CD4-positive, alpha-beta T cell (primary cell): ENCODE results near the gene CDH6. TPM values are rescaled to one million over a fixed set of nuclear protein-coding genes. Genes with fewer than 3 reads are reported as not detected.

ENCODE experiments used
- ATAC-seq: fragments of 200-7000 bp; cut with Tn5 transposase; one replicate; pipeline ENCODE4 v1.10.0; 2022; ENCODE audit warnings: mild to moderate bottlenecking; ENCODE audit not compliant: poor library complexity
- CTCF ChIA-PET: fragments of 350-600 bp; sonication (Branson Sonifier 250); formaldehyde crosslinking; loops from one replicate; lab custom pipeline; 2021; ENCODE audit warnings: antibody characterized with exemption, inconsistent platforms; lab: Charles Lee
- POLR2A ChIA-PET: fragments of 350-600 bp; sonication (Branson Sonifier 250); formaldehyde crosslinking; loops from one replicate; lab custom pipeline; 2021; ENCODE audit warnings: antibody characterized with exemption, inconsistent platforms; lab: Charles Lee
- DNase-seq, 14 experiments: peaks; one replicate each; pipeline ENCODE4 v3.0.0-alpha.2; 2013 to 2020; ENCODE audit warnings: mixed read lengths in 2 of 14
- H3K27ac ChIP-seq, 2 donors: one replicate each; pipeline versions ENCODE4 v1.5.1 to v1.7.0; 2013; ENCODE audit warnings: low read length in 2 of 2, low read depth in 1 of 2, mild to moderate bottlenecking in 1 of 2
- H3K27me3 ChIP-seq, 2 experiments: 1 replicate in 1 of 2; 2 replicates in 1 of 2; pipeline versions ENCODE4 v1.6.1 to v1.7.0; 2013; ENCODE audit warnings: low read length in 2 of 2, control low read depth in 1 of 2, mild to moderate bottlenecking in 1 of 2, moderate library complexity in 1 of 2; ENCODE audit not compliant: insufficient read depth in 2 of 2, control insufficient read depth in 1 of 2
- H3K36me3 ChIP-seq: one replicate; pipeline ENCODE4 v1.6.1; 2013; ENCODE audit warnings: low read length, control low read depth; ENCODE audit not compliant: insufficient read depth
- H3K4me1 ChIP-seq: one replicate; pipeline ENCODE4 v1.6.1; 2013; ENCODE audit warnings: low read length, control low read depth; ENCODE audit not compliant: insufficient read depth
- H3K4me3 ChIP-seq: one replicate; pipeline ENCODE4 v1.5.1; 2013; ENCODE audit warnings: mild to moderate bottlenecking, low read length, moderate library complexity
- H3K9me3 ChIP-seq, 2 experiments: 1 replicate in 1 of 2; 2 replicates in 1 of 2; pipeline versions ENCODE4 v1.6.1 to v1.7.0; 2013; ENCODE audit warnings: low read length in 2 of 2, mild to moderate bottlenecking in 2 of 2, control low read depth in 1 of 2, moderate library complexity in 1 of 2; ENCODE audit not compliant: control insufficient read depth in 1 of 2, insufficient read depth in 1 of 2
- H3K27ac Mint-ChIP-seq: one replicate; pipeline ENCODE4 v1.8.0; 2020; ENCODE audit warnings: mixed read lengths
- H3K27me3 Mint-ChIP-seq: one replicate; pipeline ENCODE4 v1.8.0; 2021; ENCODE audit warnings: mixed read lengths
- H3K36me3 Mint-ChIP-seq: one replicate; pipeline ENCODE4 v1.8.0; 2021; ENCODE audit warnings: low read depth, mixed read lengths
- H3K4me1 Mint-ChIP-seq: one replicate; pipeline ENCODE4 v1.8.0; 2021; ENCODE audit warnings: low read depth, mixed read lengths
- H3K4me3 Mint-ChIP-seq: one replicate; pipeline ENCODE4 v1.8.0; 2020; ENCODE audit warnings: mild to moderate bottlenecking, mixed read lengths
- H3K9me3 Mint-ChIP-seq: one replicate; pipeline ENCODE4 v1.8.0; 2020; ENCODE audit warnings: mixed read lengths
- CTCF ChIP-seq: fragments of 200-600 bp; IDR thresholded peaks from one replicate; pipeline ENCODE4 v1.8.0; 2022; ENCODE audit warnings: antibody characterized with exemption, mild to moderate bottlenecking
- intact Hi-C, 2 experiments: fragments of 100-400 bp; cut with DNase I in 1 of 2; cut with micrococcal nuclease in 1 of 2; formaldehyde crosslinking; loops; one replicate each; pipeline versions ENCODE4 v1.15.1 to v1.9.0; 2023 to 2025; cut with DNase I, micrococcal nuclease
- total RNA-seq, 174 experiments: library from RNA in 2 of 174; stranded (reverse) in 2 of 174; gene quantifications; one replicate each; pipeline ENCODE4 v1.2.3 and lab custom pipeline; 2021 to 2026

CDH6 gene
- total RNA-seq, 2 experiments from 2014 or later, result not detected

- CTCF ChIA-PET, result no interaction called here
- intact Hi-C loops, result no loop called here
- H3K27me3 ChIP-seq, result peaks cover 20 to 50% of the 10 kb centered on the region in 2 experiments
- H3K4me3 ChIP-seq, result no peak overlapping the region
- H3K27ac Mint-ChIP-seq, result no peak overlapping the region
- POLR2A ChIA-PET, result no interaction called here
- H3K9me3 ChIP-seq, result peaks cover 0 to 8% of the 10 kb centered on the region in 2 experiments
- H3K4me3 Mint-ChIP-seq, result no peak overlapping the region
- peaks cover 73% of the 10 kb centered on the region for H3K27me3 Mint-ChIP-seq
- no peaks in the 10 kb centered on the region for H3K9me3 Mint-ChIP-seq
- no peaks in the 10 kb centered on the region for H3K4me1 ChIP-seq
- peaks cover 5% of the 10 kb centered on the region for H3K4me1 Mint-ChIP-seq
- H3K36me3 Mint-ChIP-seq, result no peaks in the 10 kb centered on the region
- no peaks in the 10 kb centered on the region for H3K36me3 ChIP-seq
- no peak for TF ChIP-seq CTCF
- ATAC-seq (no peak), DNase-seq (no peak)
- no peak overlapping the region for H3K27ac ChIP-seq
These were observed 370 bp upstream of the CDH6 start for GRCh38 chr5:31193116-31193515.

- Histone ChIP-seq H3K9me3 (peaks cover 0 to 8% of the 10 kb centered on the region in 2 experiments), H3K27ac (no peak overlapping the region), H3K4me1 (no peaks in the 10 kb centered on the region), H3K4me3 (no peak overlapping the region), H3K27me3 (peaks cover 20 to 54% of the 10 kb centered on the region in 2 experiments), H3K36me3 (no peaks in the 10 kb centered on the region)
- Mint-ChIP-seq H3K27ac (no peak overlapping the region), H3K4me3 (no peak overlapping the region), H3K27me3 (peaks cover 70% of the 10 kb centered on the region), H3K4me1 (peaks cover 5% of the 10 kb centered on the region), H3K36me3 (no peaks in the 10 kb centered on the region), H3K9me3 (no peaks in the 10 kb centered on the region)
- ATAC-seq, result no peak
- CTCF ChIA-PET, result no interaction called here
- no peak for DNase-seq
- no peak for TF ChIP-seq CTCF
- intact Hi-C loops, result no loop called here
- POLR2A ChIA-PET, result no interaction called here
These were observed 955 bp downstream of the CDH6 start for GRCh38 chr5:31194468-31194813.

- Mint-ChIP-seq H3K27ac (no peak overlapping the region), H3K9me3 (no peaks in the 10 kb centered on the region), H3K4me3 (no peak overlapping the region), H3K4me1 (peaks cover 5% of the 10 kb centered on the region), H3K27me3 (peaks cover 73% of the 10 kb centered on the region), H3K36me3 (no peaks in the 10 kb centered on the region)
- H3K4me1 ChIP-seq, result no peaks in the 10 kb centered on the region
- DNase-seq (no peak), ATAC-seq (no peak)
- CTCF ChIA-PET, result no interaction called here
- no peak overlapping the region for H3K4me3 ChIP-seq
- intact Hi-C loops, result no loop called here
- peaks cover 20 to 54% of the 10 kb centered on the region in 2 experiments for H3K27me3 ChIP-seq
- TF ChIP-seq CTCF, result no peak
- POLR2A ChIA-PET, result no interaction called here
- H3K36me3 ChIP-seq, result no peaks in the 10 kb centered on the region
- H3K27ac ChIP-seq, result no peak overlapping the region
- peaks cover 0 to 8% of the 10 kb centered on the region in 2 experiments for H3K9me3 ChIP-seq
These were observed 1.5 kb downstream of the CDH6 start for GRCh38 chr5:31194892-31195555.
